HG03575 (cell line): ENCODE data around the gene DZIP1.

ENCODE experiments used
- ATAC-seq: cut with Tn5 transposase; IDR thresholded peaks from one replicate; pipeline ENCODE4 v1.9.1; 2021; ENCODE audit not compliant: unreplicated experiment, insufficient number of reproducible peaks, low FRiP score; ENCODE audit errors: extremely low read depth

Gene DZIP1

GRCh38 chr13:95560387-95560786 is 84.1 kb downstream of the DZIP1 start:
- no peak for ATAC-seq

DNA sequence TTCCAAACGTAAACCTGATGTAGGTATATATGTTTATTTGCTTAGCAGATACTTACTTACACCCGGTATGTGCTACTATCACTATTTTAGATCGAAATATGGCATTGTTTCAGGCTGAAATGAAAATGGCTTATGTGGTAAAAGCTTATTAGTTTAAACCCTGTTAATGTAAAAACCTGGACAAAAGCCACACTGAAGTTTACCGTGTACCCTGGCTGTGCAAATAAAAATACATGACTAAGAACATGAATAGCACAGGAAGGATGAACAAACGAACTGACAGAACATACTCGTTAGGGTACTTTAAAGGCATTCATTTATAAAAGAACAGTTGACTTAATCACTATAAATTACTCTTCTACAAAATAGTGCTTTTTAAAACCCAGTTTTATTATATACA is 85.4 kb downstream of the DZIP1 start:
- no peak for ATAC-seq

DNA sequence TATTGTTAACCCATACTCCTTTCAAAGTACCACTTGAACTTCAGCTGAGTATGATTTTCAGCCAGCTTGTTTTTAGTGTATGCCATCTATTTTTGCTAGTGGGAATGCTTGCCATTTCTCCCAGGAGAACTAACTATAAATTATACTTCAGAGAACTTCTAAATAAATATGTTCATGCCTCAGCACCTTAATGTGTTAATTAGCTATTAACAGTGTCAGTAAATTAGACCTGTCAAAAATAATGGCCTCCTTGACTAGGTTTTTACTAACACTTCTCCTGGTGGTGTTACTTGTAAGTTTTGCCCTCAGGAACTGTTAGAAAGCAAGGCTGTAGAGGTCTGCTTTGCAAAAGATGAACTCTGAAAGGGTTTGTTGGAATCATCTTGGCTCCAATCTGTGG is 87.5 kb downstream of the DZIP1 start:
- ATAC-seq, result no peak

GRCh38 chr13:95553581-95554385 is 90.7 kb downstream of the DZIP1 start:
- ATAC-seq, result no peak

- ATAC-seq, result no peak
Observed at GRCh38 chr13:95552539-95553441, 91.7 kb downstream of the DZIP1 start, which contains the start of gene CLDN10. Gene CLDN10, plus strand, starts transcription at chr13:95552720. Its CDS starts 34 bp downstream, at chr13:95552754.

DNA sequence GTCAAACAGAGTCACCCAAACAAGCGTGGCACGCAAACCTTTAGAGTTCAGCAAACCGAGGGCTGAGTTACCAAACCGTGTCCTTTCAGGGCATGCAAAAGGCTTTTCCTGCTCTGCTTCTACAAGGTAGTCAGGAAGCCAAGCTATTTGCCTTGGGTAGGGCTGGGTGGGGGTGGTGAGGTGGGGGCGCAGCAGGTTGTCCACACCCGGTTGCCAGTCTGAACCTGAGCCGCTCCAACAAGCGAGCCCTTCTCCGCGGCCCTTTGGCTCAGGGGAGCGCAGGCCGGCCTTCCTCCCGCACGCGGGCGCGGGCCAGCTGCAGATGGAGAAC is 92.3 kb downstream of the DZIP1 start:
- ATAC-seq, result no peak

DNA sequence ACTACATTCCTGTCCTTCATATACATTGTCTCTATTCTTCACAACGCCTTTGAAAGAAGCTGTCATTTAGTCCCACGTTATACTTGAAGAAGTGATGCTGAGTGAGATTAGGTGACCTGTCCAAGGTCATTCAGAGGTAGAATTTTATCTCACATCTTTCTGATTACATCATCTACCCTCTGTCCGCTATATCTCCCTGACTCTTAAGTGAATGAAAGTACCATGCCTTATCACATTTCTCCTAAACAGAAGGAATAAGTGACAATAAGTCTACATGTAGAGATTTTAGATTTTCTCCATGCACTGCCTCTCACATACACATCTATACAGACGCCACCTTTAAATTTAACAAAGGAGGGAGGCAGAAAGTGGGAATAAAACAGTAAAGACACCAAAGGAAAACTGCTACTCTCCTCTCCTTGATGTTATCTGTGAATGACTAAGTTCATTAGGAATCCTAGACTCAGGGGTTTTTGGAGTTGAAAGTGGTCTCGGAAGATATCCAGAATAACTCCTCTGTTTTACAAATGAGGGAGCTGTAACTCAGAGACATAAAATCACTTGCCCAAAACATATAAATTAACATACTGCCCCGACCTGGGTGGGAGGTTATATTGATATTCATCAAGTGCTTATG is 96.9 kb downstream of the DZIP1 start:
- ATAC-seq, result no peak

GRCh38 chr13:95546919-95547318 is 97.6 kb downstream of the DZIP1 start:
- ATAC-seq, result no peak

GRCh38 chr13:95544293-95544692 is 100.2 kb downstream of the DZIP1 start:
- no peak for ATAC-seq

DNA sequence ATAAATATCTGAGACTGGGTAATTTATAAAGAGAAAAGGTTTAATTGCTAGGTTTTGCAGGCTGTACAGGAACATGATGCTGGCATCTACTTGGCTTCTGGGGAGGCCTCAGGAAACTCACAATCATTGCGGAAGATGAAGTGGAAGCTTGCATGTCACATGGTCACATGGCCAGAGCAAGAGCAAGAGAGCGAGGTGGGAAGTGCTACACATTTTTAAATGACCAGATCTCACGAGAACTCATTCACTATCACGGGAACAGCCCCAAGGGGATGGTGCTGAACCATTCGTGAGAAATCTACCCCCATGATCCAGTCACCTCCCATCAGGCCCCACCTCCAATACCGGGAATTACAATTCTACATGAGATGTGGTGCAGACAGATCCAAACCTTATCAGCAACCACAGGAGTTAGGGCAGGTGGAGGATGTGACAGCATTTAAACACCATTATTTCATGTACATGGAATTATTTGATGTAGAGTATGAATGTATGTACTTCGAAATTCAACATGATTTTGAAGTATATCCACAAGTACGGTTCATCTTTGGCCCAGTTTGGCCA is 102.5 kb downstream of the DZIP1 start:
- ATAC-seq, result no peak

GRCh38 chr13:95541308-95541707 is 103.2 kb downstream of the DZIP1 start:
- ATAC-seq, result no peak

DNA sequence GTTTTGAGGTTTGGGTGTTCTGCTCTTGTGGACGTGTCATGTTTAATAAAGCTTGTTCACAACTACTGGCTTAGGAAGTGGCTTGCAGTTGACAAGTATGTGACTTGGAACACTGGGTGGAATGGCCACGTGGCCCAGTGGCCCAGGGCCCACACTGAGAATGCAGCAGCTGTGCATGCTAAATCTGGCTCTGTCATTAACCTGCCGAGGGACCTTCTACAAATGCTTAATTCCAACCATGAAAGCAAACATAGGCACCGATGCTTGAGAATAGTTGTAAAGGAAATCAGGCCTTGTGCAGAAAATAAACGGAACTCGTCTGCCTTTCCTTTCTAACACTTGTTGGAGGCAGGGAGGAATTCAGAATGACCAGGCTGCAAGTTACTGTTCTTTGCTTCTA is 103.6 kb downstream of the DZIP1 start:
- ATAC-seq, result no peak

DNA sequence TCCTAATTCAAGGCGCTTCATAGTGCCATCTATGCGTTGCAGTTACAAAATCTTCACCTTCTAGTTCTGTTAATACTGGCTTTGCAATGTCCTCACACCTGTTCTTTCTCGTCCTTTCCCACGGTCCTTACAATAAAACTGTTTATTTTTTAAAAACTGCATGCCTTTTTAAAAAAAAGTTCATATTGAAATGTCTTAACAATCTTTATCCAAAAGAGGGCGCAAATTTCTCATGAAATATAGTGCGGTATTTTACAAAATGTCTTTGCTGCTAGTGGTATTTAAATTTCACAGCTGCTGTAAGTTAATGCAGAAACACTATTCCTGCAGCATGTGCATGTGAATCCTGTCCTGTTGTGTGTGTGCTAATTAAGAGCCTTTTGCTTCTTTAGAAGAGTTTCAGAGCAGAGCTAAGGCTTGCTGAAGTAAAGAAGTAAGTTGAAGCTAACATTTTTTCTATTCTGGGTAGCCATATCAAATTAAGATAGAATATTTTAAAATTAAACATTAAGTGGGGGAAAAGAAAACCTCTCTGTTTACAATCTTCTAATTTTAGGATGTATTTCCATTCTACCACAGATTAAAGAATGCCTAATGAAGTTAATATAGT is 107.8 kb downstream of the DZIP1 start:
- ATAC-seq, result no peak

GRCh38 chr13:95535243-95535642 is 109.3 kb downstream of the DZIP1 start:
- ATAC-seq, result no peak

GRCh38 chr13:95533545-95534160 is 110.9 kb downstream of the DZIP1 start:
- ATAC-seq, result no peak

- ATAC-seq, result no peak
Observed at GRCh38 chr13:95530178-95530577, 114.3 kb downstream of the DZIP1 start.
